Measurements from ENCODE around the gene TCF4. TPM values are rescaled to one million over a fixed set of nuclear protein-coding genes. Genes with fewer than 3 reads are reported as not detected.

TCF4 gene
- total RNA-seq, 4 donors from 2014 or later = 80.9 to 172 (median 94.0) TPM

DNA sequence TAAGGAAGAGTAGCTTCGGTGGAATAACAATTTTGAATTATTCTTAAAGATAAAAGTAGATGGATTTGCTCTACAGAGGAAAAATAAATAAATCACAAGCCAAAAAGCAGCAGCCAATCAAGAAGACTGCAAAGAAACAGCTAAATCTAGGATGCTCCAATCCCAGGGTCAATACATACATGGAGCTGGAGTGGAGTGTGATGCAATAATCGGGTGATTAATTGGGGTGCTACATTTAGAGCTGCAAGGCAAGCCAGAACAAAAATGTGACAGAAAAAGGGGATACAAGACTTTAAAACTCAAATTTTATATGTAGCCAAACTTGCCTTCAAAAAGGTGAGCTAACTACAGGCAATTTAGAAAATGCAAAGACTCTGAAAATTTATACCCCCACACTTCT, 215.8 kb downstream of the TCF4 start:
- TF ChIP-seq POLR2AphosphoS5 (IDR thresholded peaks at IDR 0.05) = no peak
- TF ChIP-seq, protein P1, sequence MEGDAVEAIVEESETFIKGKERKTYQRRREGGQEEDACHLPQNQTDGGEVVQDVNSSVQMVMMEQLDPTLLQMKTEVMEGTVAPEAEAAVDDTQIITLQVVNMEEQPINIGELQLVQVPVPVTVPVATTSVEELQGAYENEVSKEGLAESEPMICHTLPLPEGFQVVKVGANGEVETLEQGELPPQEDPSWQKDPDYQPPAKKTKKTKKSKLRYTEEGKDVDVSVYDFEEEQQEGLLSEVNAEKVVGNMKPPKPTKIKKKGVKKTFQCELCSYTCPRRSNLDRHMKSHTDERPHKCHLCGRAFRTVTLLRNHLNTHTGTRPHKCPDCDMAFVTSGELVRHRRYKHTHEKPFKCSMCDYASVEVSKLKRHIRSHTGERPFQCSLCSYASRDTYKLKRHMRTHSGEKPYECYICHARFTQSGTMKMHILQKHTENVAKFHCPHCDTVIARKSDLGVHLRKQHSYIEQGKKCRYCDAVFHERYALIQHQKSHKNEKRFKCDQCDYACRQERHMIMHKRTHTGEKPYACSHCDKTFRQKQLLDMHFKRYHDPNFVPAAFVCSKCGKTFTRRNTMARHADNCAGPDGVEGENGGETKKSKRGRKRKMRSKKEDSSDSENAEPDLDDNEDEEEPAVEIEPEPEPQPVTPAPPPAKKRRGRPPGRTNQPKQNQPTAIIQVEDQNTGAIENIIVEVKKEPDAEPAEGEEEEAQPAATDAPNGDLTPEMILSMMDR (IDR thresholded peaks at IDR 0.05) = no peak
- no peak for TF ChIP-seq EP300 (IDR thresholded peaks at IDR 0.05)
- TF ChIP-seq POLR2A (IDR thresholded peaks at IDR 0.05) = no peak
- no peaks in the 10 kb centered on the region for H3K4me1 ChIP-seq
- no peaks in the 10 kb centered on the region for H3K9me3 ChIP-seq
- no peaks in the 10 kb centered on the region for H3K27me3 ChIP-seq
- H3K4me3 ChIP-seq = no peak overlapping the region
- H3K36me3 ChIP-seq = no peaks in the 10 kb centered on the region
- no peak for DNase-seq (ENCODE audit: low spot score in 2 of 2)
- no peak overlapping the region for H3K27ac ChIP-seq
- 86% methylated on average over 2 of the region's 2 CpGs for WGBS

DNA sequence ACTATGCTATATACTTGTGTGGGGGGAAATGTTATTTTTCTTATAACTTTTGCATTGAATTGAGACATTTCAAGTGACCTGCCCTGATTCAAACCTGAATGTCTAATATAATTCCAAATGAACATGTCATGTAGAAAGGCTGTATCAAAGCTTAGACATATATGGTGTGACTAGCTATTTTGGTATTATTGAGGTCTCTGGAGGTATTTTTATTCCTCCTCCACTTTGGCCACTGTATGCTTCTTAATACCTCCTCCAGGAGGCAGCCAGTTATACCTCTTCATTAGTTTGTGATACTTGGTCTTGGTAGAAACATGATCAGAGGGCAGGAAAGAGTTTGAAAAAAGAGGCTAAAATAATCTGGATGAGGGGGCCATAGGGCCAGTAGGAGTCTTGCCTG, 217.1 kb downstream of the TCF4 start:
- TF ChIP-seq POLR2AphosphoS5 (IDR thresholded peaks at IDR 0.05) (no peak), EP300 (IDR thresholded peaks at IDR 0.05) (no peak), POLR2A (IDR thresholded peaks at IDR 0.05) (no peak)
- TF ChIP-seq, protein P1 (IDR thresholded peaks at IDR 0.05) = no peak
- H3K36me3 ChIP-seq = no peaks in the 10 kb centered on the region
- H3K27me3 ChIP-seq = no peaks in the 10 kb centered on the region

DNA sequence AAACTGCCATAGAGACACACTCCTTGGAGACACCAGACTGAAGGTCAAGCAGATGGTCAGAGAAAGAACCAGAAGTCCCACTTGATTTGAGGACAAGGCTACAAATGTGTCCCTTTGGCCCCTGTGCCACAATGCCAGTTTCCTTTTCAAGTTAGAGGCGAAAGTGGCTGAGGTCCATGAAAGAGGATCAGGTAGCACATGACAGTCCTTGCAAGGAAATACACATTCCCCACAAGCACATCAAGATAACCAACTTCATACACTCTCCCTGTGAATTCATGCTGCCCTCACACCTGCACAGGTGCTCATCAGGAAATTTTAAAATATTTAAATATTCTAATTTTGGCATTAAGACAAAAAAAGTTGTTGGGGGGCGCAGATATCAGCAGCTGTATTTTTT, 218.6 kb downstream of the TCF4 start:
- H3K27me3 ChIP-seq = no peaks in the 10 kb centered on the region
- H3K4me3 ChIP-seq = no peak overlapping the region
- no peaks in the 10 kb centered on the region for H3K4me1 ChIP-seq
- no peaks in the 10 kb centered on the region for H3K9me3 ChIP-seq
- TF ChIP-seq POLR2A (IDR thresholded peaks at IDR 0.05) (no peak), POLR2AphosphoS5 (IDR thresholded peaks at IDR 0.05) (no peak), EP300 (IDR thresholded peaks at IDR 0.05) (no peak)
- TF ChIP-seq, protein P1 (IDR thresholded peaks at IDR 0.05) = no peak
- DNase-seq (ENCODE audit: low spot score in 2 of 2) = no peak
- H3K36me3 ChIP-seq = no peaks in the 10 kb centered on the region
- WGBS = 95% methylated on average over 2 of the region's 2 CpGs
- no peak overlapping the region for H3K27ac ChIP-seq

More for the DNA sequence above, 217.1 kb downstream of the TCF4 start:
- no peak for DNase-seq (ENCODE audit: low spot score in 2 of 2)
- no peaks in the 10 kb centered on the region for H3K4me1 ChIP-seq
- no peaks in the 10 kb centered on the region for H3K9me3 ChIP-seq
- H3K27ac ChIP-seq = no peak overlapping the region
- no peak overlapping the region for H3K4me3 ChIP-seq

DNA sequence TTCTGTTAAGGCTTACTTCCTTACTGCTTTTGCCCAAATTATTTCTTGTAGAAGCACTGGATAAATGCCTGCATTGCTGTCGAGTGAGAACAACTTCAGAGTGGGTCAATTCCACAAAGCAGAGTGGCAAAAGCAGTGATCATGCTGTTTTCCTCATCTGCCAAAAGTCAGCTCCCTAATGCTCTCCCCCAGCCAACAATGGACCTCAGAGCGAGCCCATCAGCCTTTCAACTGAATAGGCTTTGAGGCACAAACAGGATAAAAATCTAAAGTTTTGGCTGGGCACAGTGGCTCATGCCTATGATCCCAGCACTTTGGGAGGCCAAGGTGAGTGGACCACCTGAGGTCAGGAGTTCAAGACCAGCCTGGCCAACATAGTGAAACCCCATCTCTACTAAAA, 222.7 kb downstream of the TCF4 start:
- WGBS = 74% methylated on average over 2 of the region's 2 CpGs
- no peak for TF ChIP-seq EP300 (IDR thresholded peaks at IDR 0.05)
- TF ChIP-seq POLR2A (IDR thresholded peaks at IDR 0.05) = no peak
- no peak for TF ChIP-seq POLR2AphosphoS5 (IDR thresholded peaks at IDR 0.05)
- TF ChIP-seq, protein P1 (IDR thresholded peaks at IDR 0.05) = no peak
- H3K4me3 ChIP-seq = no peak overlapping the region
- no peak for DNase-seq (ENCODE audit: low spot score in 2 of 2)
- no peaks in the 10 kb centered on the region for H3K27me3 ChIP-seq
- no peaks in the 10 kb centered on the region for H3K36me3 ChIP-seq
- no peaks in the 10 kb centered on the region for H3K9me3 ChIP-seq
- H3K4me1 ChIP-seq = no peaks in the 10 kb centered on the region
- no peak overlapping the region for H3K27ac ChIP-seq

DNA sequence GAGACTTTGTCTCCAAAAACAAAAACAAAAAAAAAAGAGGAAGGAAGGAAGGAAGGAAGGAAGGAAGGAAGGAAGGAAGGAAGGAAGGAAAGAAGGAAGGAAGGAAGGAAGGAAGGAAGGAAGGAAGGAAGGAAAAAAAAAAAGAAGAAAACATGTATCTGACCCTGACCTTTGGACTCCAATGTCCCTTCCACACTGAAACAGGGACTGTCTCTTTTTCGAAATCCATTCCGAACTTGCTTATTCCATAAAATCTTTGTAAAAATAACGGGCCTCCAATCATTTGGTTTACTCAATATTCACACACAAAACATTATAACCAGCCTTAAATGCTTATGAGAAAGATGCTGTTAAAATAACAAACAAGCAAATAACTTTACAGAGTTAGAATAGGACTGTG, 225.7 kb downstream of the TCF4 start:
- no peak for DNase-seq (ENCODE audit: low spot score in 2 of 2)
- Histone ChIP-seq H3K36me3 (no peaks in the 10 kb centered on the region), H3K9me3 (no peaks in the 10 kb centered on the region), H3K4me3 (no peak overlapping the region), H3K4me1 (no peaks in the 10 kb centered on the region), H3K27me3 (no peaks in the 10 kb centered on the region), H3K27ac (no peak overlapping the region)
- 91% methylated on average over 3 of the region's 3 CpGs for WGBS
- TF ChIP-seq POLR2A (IDR thresholded peaks at IDR 0.05) = no peak

All from suprapubic skin (tissue), 4 donors.